NB4 (cell line): ENCODE results near the gene NT5E.

Experiments used
- POLR2A ChIP-seq: IDR thresholded peaks from 2 replicates; pipeline ENCODE4 v1.6.1; 2011; ENCODE audit warnings: mild to moderate bottlenecking; ENCODE audit not compliant: insufficient read length; ENCODE audit errors: extremely low read depth
- TF ChIP-seq, protein P1 (sequence below): IDR thresholded peaks from one replicate; pipeline ENCODE4 v1.5.1; 2012; ENCODE audit warnings: low read depth, low read length

DNA sequence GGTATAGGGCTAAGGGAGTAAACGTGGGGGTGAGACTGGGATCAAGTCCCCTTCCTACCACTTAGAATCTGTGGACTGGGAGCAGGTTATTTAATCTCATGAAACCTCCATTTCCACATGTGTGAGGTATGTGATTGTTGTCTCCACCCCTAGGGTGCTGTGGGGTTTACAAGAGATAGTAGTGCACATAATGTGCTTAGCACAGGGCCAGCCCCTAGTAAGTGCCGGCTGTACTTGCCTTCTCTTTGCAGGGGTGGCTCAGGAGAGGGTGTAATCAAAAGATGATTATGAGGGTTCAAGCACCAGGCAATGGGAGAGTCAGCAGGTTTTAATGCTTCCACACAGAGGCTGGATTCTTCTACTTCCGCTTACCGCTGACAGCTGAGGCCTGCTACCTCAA lies 6.9 kb downstream of the NT5E start:
- no peak for TF ChIP-seq POLR2A
- TF ChIP-seq, protein P1, sequence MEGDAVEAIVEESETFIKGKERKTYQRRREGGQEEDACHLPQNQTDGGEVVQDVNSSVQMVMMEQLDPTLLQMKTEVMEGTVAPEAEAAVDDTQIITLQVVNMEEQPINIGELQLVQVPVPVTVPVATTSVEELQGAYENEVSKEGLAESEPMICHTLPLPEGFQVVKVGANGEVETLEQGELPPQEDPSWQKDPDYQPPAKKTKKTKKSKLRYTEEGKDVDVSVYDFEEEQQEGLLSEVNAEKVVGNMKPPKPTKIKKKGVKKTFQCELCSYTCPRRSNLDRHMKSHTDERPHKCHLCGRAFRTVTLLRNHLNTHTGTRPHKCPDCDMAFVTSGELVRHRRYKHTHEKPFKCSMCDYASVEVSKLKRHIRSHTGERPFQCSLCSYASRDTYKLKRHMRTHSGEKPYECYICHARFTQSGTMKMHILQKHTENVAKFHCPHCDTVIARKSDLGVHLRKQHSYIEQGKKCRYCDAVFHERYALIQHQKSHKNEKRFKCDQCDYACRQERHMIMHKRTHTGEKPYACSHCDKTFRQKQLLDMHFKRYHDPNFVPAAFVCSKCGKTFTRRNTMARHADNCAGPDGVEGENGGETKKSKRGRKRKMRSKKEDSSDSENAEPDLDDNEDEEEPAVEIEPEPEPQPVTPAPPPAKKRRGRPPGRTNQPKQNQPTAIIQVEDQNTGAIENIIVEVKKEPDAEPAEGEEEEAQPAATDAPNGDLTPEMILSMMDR, result no peak
